CD4-positive, alpha-beta T cell (primary cell): ENCODE measurements around the gene CYS1. TPM values are rescaled to one million over a fixed set of nuclear protein-coding genes. Genes with fewer than 3 reads are reported as not detected.

Source experiments
- ATAC-seq: fragments of 200-7000 bp; cut with Tn5 transposase; one replicate; pipeline ENCODE4 v1.10.0; 2022; ENCODE audit warnings: mild to moderate bottlenecking; ENCODE audit not compliant: poor library complexity
- CTCF ChIA-PET: fragments of 350-600 bp; sonication (Branson Sonifier 250); formaldehyde crosslinking; loops from one replicate; lab custom pipeline; 2021; ENCODE audit warnings: antibody characterized with exemption, inconsistent platforms; lab: Charles Lee
- POLR2A ChIA-PET: fragments of 350-600 bp; sonication (Branson Sonifier 250); formaldehyde crosslinking; loops from one replicate; lab custom pipeline; 2021; ENCODE audit warnings: antibody characterized with exemption, inconsistent platforms; lab: Charles Lee
- DNase-seq, 14 experiments: peaks; one replicate each; pipeline ENCODE4 v3.0.0-alpha.2; 2013 to 2020; ENCODE audit warnings: mixed read lengths in 2 of 14
- H3K27ac ChIP-seq, 2 donors: one replicate each; pipeline versions ENCODE4 v1.5.1 to v1.7.0; 2013; ENCODE audit warnings: low read length in 2 of 2, low read depth in 1 of 2, mild to moderate bottlenecking in 1 of 2
- H3K27me3 ChIP-seq, 2 experiments: 1 replicate in 1 of 2; 2 replicates in 1 of 2; pipeline versions ENCODE4 v1.6.1 to v1.7.0; 2013; ENCODE audit warnings: low read length in 2 of 2, control low read depth in 1 of 2, mild to moderate bottlenecking in 1 of 2, moderate library complexity in 1 of 2; ENCODE audit not compliant: insufficient read depth in 2 of 2, control insufficient read depth in 1 of 2
- H3K36me3 ChIP-seq: one replicate; pipeline ENCODE4 v1.6.1; 2013; ENCODE audit warnings: low read length, control low read depth; ENCODE audit not compliant: insufficient read depth
- H3K4me1 ChIP-seq: one replicate; pipeline ENCODE4 v1.6.1; 2013; ENCODE audit warnings: low read length, control low read depth; ENCODE audit not compliant: insufficient read depth
- H3K4me3 ChIP-seq: one replicate; pipeline ENCODE4 v1.5.1; 2013; ENCODE audit warnings: mild to moderate bottlenecking, low read length, moderate library complexity
- H3K9me3 ChIP-seq, 2 experiments: 1 replicate in 1 of 2; 2 replicates in 1 of 2; pipeline versions ENCODE4 v1.6.1 to v1.7.0; 2013; ENCODE audit warnings: low read length in 2 of 2, mild to moderate bottlenecking in 2 of 2, control low read depth in 1 of 2, moderate library complexity in 1 of 2; ENCODE audit not compliant: control insufficient read depth in 1 of 2, insufficient read depth in 1 of 2
- H3K27ac Mint-ChIP-seq: one replicate; pipeline ENCODE4 v1.8.0; 2020; ENCODE audit warnings: mixed read lengths
- H3K27me3 Mint-ChIP-seq: one replicate; pipeline ENCODE4 v1.8.0; 2021; ENCODE audit warnings: mixed read lengths
- H3K36me3 Mint-ChIP-seq: one replicate; pipeline ENCODE4 v1.8.0; 2021; ENCODE audit warnings: low read depth, mixed read lengths
- H3K4me1 Mint-ChIP-seq: one replicate; pipeline ENCODE4 v1.8.0; 2021; ENCODE audit warnings: low read depth, mixed read lengths
- H3K4me3 Mint-ChIP-seq: one replicate; pipeline ENCODE4 v1.8.0; 2020; ENCODE audit warnings: mild to moderate bottlenecking, mixed read lengths
- H3K9me3 Mint-ChIP-seq: one replicate; pipeline ENCODE4 v1.8.0; 2020; ENCODE audit warnings: mixed read lengths
- intact Hi-C, 2 experiments: fragments of 100-400 bp; cut with DNase I in 1 of 2; cut with micrococcal nuclease in 1 of 2; formaldehyde crosslinking; loops; one replicate each; pipeline versions ENCODE4 v1.15.1 to v1.9.0; 2023 to 2025; cut with DNase I, micrococcal nuclease
- total RNA-seq, 174 experiments: library from RNA in 2 of 174; stranded (reverse) in 2 of 174; gene quantifications; one replicate each; pipeline ENCODE4 v1.2.3 and lab custom pipeline; 2021 to 2026
- TF ChIP-seq, protein P1 (sequence below): fragments of 200-600 bp; IDR thresholded peaks from one replicate; pipeline ENCODE4 v1.8.0; 2022; ENCODE audit warnings: antibody characterized with exemption, mild to moderate bottlenecking

CYS1 gene
- total RNA-seq, 2 experiments from 2014 or later = not detected

DNA sequence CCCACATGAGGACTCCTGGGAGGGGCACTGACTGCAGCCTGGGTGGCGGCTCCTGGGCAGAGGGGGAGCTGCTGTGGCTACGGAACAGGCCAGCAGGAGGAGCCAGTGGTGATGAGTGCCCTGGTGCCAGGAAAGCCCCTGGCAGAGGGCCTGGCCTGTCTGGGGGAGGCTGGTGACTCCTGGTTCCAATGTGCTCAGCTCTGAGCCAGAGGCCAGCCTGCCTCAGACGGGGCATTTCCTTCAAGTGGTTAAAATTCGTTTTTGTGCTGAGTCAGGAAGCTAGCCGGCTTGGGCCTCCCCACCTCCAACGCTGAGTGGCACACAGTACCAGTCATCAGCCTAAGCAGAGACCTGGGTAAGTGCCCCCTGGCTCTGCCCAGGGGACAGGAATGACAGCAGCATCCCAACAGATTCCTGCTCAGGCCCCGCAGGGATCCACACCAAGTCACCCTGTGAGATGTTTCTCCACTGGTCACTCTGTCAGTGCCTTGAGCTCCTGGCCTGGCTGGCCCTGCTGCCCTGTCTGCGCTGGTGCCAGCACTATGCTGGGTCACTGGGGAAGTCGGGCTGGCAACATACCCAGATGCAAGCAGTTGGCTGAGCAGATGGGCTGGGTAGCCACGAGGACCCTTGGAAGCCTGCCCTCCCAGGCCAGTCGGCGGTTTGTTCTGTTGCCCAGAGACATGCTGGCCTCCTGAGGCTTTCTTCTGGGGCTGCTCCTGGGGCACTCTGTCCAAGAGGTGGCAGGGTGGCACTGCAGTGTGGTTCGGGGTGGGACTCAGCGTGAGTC is 43.9 kb downstream of the CYS1 start:
- no peak overlapping the region for H3K27ac Mint-ChIP-seq
- H3K36me3 Mint-ChIP-seq = no peaks in the 10 kb centered on the region
- no peaks in the 10 kb centered on the region for H3K27me3 Mint-ChIP-seq
- CTCF ChIA-PET = interaction anchor here (0.9 to 4.7 kb wide), 6 partner anchors 9 to 61 kb away, joined by 3 to 22 read pairs (median 6); partner anchors contain the start of gene KLF11
- TF ChIP-seq, protein P1, sequence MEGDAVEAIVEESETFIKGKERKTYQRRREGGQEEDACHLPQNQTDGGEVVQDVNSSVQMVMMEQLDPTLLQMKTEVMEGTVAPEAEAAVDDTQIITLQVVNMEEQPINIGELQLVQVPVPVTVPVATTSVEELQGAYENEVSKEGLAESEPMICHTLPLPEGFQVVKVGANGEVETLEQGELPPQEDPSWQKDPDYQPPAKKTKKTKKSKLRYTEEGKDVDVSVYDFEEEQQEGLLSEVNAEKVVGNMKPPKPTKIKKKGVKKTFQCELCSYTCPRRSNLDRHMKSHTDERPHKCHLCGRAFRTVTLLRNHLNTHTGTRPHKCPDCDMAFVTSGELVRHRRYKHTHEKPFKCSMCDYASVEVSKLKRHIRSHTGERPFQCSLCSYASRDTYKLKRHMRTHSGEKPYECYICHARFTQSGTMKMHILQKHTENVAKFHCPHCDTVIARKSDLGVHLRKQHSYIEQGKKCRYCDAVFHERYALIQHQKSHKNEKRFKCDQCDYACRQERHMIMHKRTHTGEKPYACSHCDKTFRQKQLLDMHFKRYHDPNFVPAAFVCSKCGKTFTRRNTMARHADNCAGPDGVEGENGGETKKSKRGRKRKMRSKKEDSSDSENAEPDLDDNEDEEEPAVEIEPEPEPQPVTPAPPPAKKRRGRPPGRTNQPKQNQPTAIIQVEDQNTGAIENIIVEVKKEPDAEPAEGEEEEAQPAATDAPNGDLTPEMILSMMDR = no peak
- POLR2A ChIA-PET = no interaction called here
- Histone ChIP-seq H3K27ac (no peak overlapping the region), H3K4me3 (no peak overlapping the region), H3K4me1 (peaks cover 22% of the 10 kb centered on the region), H3K9me3 (no peaks in the 10 kb centered on the region), H3K36me3 (no peaks in the 10 kb centered on the region), H3K27me3 (no peaks in the 10 kb centered on the region)
- H3K4me1 Mint-ChIP-seq = no peaks in the 10 kb centered on the region
- no peak overlapping the region for H3K4me3 Mint-ChIP-seq
- peak in 8 of 14 experiments; percentile 12 to 85 (median 44) for DNase-seq
- H3K9me3 Mint-ChIP-seq = no peaks in the 10 kb centered on the region
- intact Hi-C loops = no loop called here
- ATAC-seq = peak; percentile 82

DNA sequence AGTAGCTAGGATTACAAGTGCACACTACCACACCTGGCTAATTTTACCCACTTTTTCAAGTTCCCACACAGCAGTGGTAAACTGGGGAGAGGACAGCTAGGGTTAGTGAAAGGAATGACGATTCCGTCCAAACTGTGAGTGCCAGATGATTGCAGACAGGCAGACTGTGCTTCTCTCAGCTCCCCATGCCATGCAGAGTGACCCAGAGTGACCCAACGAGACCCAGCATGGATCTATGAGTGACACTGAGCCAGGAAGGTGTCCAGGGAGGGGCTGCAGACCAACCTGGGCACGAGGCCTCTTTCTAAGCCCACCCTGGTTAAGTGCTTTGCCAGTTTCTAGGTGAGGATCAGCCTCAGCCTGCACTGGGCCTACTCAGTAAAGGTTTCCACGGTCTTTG is 44.6 kb downstream of the CYS1 start:
- Histone ChIP-seq H3K36me3 (no peaks in the 10 kb centered on the region), H3K4me1 (peaks cover 22% of the 10 kb centered on the region), H3K27ac (no peak overlapping the region), H3K9me3 (no peaks in the 10 kb centered on the region), H3K4me3 (no peak overlapping the region), H3K27me3 (no peaks in the 10 kb centered on the region)
- ATAC-seq (no peak), DNase-seq (no peak)
- no peaks in the 10 kb centered on the region for H3K4me1 Mint-ChIP-seq
- no peak overlapping the region for H3K4me3 Mint-ChIP-seq
- no peaks in the 10 kb centered on the region for H3K27me3 Mint-ChIP-seq
- H3K27ac Mint-ChIP-seq = no peak overlapping the region
- H3K9me3 Mint-ChIP-seq = no peaks in the 10 kb centered on the region
- ChIA-PET POLR2A (no interaction called here), CTCF (interaction anchor here (0.9 to 4.7 kb wide), 6 partner anchors 9 to 62 kb away, joined by 3 to 22 read pairs (median 6); partner anchors contain the start of gene KLF11)
- H3K36me3 Mint-ChIP-seq = no peaks in the 10 kb centered on the region
- TF ChIP-seq, protein P1 = no peak
- intact Hi-C loops = no loop called here

DNA sequence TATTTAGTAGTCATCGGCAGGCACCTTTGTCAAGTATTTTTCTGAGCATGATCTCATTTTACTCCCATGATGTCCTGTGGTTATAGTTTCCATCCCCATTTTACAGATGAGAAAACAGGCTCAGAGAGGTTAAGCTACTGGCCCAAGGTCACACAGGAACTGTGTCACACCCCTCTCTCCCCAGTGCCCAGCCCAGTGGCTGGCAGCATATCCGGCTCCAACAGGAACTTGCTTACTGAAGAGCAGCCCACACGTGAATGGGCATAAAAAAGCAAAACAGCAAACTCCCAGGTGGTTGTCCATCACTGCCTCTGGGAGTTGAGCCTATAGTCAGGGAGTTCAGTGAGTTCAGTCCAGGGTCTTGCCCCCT is 45.2 kb downstream of the CYS1 start:
- no peak overlapping the region for H3K4me3 Mint-ChIP-seq
- H3K27me3 Mint-ChIP-seq = no peaks in the 10 kb centered on the region
- H3K9me3 ChIP-seq = no peaks in the 10 kb centered on the region
- no peaks in the 10 kb centered on the region for H3K27me3 ChIP-seq
- H3K4me3 ChIP-seq = no peak overlapping the region
- TF ChIP-seq, protein P1 = no peak
- POLR2A ChIA-PET = interaction anchor here (1.2 kb wide), 1 partner anchor 9 kb away, joined by 3 read pairs; no protein-coding TSS in a partner anchor
- H3K36me3 Mint-ChIP-seq = no peaks in the 10 kb centered on the region
- H3K36me3 ChIP-seq = no peaks in the 10 kb centered on the region
- H3K27ac ChIP-seq = no peak overlapping the region
- ATAC-seq = no peak
- no peak overlapping the region for H3K27ac Mint-ChIP-seq
- H3K4me1 ChIP-seq = peaks cover 25% of the 10 kb centered on the region
- peak in 1 of 14 experiments; percentile 58 for DNase-seq
- no peaks in the 10 kb centered on the region for H3K4me1 Mint-ChIP-seq
- intact Hi-C loops = no loop called here
- H3K9me3 Mint-ChIP-seq = no peaks in the 10 kb centered on the region
- CTCF ChIA-PET = interaction anchor here (1.5 to 4.7 kb wide), 3 partner anchors 10 to 38 kb away, joined by 7 to 22 read pairs (median 9); partner anchors contain the start of gene KLF11
